ENCODE data around the gene GPSM1.

GPSM1 gene

GRCh38 chr9:136313111-136314055 is 14.0 kb upstream of the GPSM1 start:
- Histone ChIP-seq H3K27me3 (replicated peaks in 2 of 5; ENCODE audit: control insufficient read depth in 4 of 5, insufficient read depth in 5 of 5, low read length in 4 of 5) (no peaks in the 10 kb centered on the region), H3K4me3 (ENCODE audit: control insufficient read depth in 1 of 7, extremely low read depth in 1 of 7, insufficient read depth in 4 of 7, low read depth in 2 of 7, low read length in 6 of 7) (no peak overlapping the region), H3K36me3 (ENCODE audit: control insufficient read depth in 4 of 4, insufficient read depth in 4 of 4, low read length in 3 of 4) (no peaks in the 10 kb centered on the region), H3K27ac (ENCODE audit: insufficient read depth in 1 of 2, low read depth in 1 of 2, low read length in 2 of 2, poor library complexity in 1 of 2, severe bottlenecking in 2 of 2) (no peak overlapping the region), H3K4me1 (ENCODE audit: control extremely low read depth in 1 of 4, control insufficient read depth in 4 of 4, insufficient read depth in 4 of 4, low read length in 3 of 4) (peaks cover 4 to 46% (median 29%) of the 10 kb centered on the region in 4 experiments), H3K9me3 (ENCODE audit: control extremely low read depth in 1 of 5, control insufficient read depth in 4 of 5, insufficient read depth in 2 of 5, low read depth in 1 of 5, low read length in 4 of 5) (peaks cover 0 to 16% (median 3%) of the 10 kb centered on the region in 5 experiments)
- ChIA-PET CTCF (interaction anchor here (0.6 to 5.3 kb wide), 23 partner anchors 9 to 323 kb away, joined by 3 to 101 read pairs (median 5); partner anchors contain the start of genes CCDC187, DNLZ and GPSM1), POLR2A (interaction anchor here (1.1 to 2.7 kb wide), 3 partner anchors 22 to 50 kb away, joined by 3 to 8 read pairs (median 4); partner anchors contain the start of gene DNLZ)
- 91% methylated on average over 18 of the region's 18 CpGs for WGBS (ENCODE audit: insufficient coverage)
- DNase-seq, result no peak

DNA sequence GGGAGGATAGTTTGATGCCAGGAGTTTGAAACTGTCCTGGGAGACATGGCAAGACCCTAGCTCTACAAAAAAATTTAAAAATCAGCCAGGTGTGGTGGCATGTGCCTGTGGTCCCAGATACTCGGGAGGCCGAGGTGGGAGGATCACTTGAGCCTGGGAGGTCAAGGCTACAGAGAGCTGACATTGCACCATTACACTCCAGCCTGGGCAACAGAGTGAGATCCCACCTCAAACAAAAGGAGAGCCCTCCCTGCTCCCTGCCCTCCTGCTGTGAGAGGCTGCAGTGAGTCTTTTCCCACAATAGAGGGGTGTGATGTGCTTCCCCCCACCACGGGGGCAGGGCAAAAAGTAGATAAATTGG is 13.3 kb upstream of the GPSM1 start:
- no peaks in the 10 kb centered on the region for H3K36me3 ChIP-seq (ENCODE audit: control insufficient read depth in 4 of 4, insufficient read depth in 4 of 4, low read length in 3 of 4)
- H3K4me3 ChIP-seq (ENCODE audit: control insufficient read depth in 1 of 7, extremely low read depth in 1 of 7, insufficient read depth in 4 of 7, low read depth in 2 of 7, low read length in 6 of 7), result no peak overlapping the region
- no peaks in the 10 kb centered on the region for H3K27me3 ChIP-seq (replicated peaks in 2 of 5; ENCODE audit: control insufficient read depth in 4 of 5, insufficient read depth in 5 of 5, low read length in 4 of 5)
- H3K27ac ChIP-seq (ENCODE audit: insufficient read depth in 1 of 2, low read depth in 1 of 2, low read length in 2 of 2, poor library complexity in 1 of 2, severe bottlenecking in 2 of 2), result no peak overlapping the region
- no peak for DNase-seq
- ChIA-PET CTCF (interaction anchor here (0.8 to 5.3 kb wide), 11 partner anchors 10 to 322 kb away, joined by 3 to 101 read pairs (median 9); partner anchors contain the start of genes CCDC187, DNLZ and GPSM1), POLR2A (interaction anchor here (2.7 kb wide), 1 partner anchor 49 kb away, joined by 8 read pairs; the partner anchor contains the start of gene DNLZ)
- peaks cover 0 to 16% (median 3%) of the 10 kb centered on the region in 5 experiments for H3K9me3 ChIP-seq (ENCODE audit: control extremely low read depth in 1 of 5, control insufficient read depth in 4 of 5, insufficient read depth in 2 of 5, low read depth in 1 of 5, low read length in 4 of 5)
- peaks cover 4 to 40% (median 26%) of the 10 kb centered on the region in 4 experiments for H3K4me1 ChIP-seq (ENCODE audit: control extremely low read depth in 1 of 4, control insufficient read depth in 4 of 4, insufficient read depth in 4 of 4, low read length in 3 of 4)
- WGBS (ENCODE audit: insufficient coverage), result 100% methylated on average over 2 of the region's 3 CpGs

GRCh38 chr9:136314944-136315343 is 12.4 kb upstream of the GPSM1 start:
- Histone ChIP-seq H3K4me3 (ENCODE audit: control insufficient read depth in 1 of 7, extremely low read depth in 1 of 7, insufficient read depth in 4 of 7, low read depth in 2 of 7, low read length in 6 of 7) (no peak overlapping the region), H3K27ac (ENCODE audit: insufficient read depth in 1 of 2, low read depth in 1 of 2, low read length in 2 of 2, poor library complexity in 1 of 2, severe bottlenecking in 2 of 2) (no peak overlapping the region), H3K4me1 (ENCODE audit: control extremely low read depth in 1 of 4, control insufficient read depth in 4 of 4, insufficient read depth in 4 of 4, low read length in 3 of 4) (peaks cover 2 to 30% (median 20%) of the 10 kb centered on the region in 4 experiments), H3K27me3 (replicated peaks in 2 of 5; ENCODE audit: control insufficient read depth in 4 of 5, insufficient read depth in 5 of 5, low read length in 4 of 5) (no peaks in the 10 kb centered on the region), H3K36me3 (ENCODE audit: control insufficient read depth in 4 of 4, insufficient read depth in 4 of 4, low read length in 3 of 4) (no peaks in the 10 kb centered on the region), H3K9me3 (ENCODE audit: control extremely low read depth in 1 of 5, control insufficient read depth in 4 of 5, insufficient read depth in 2 of 5, low read depth in 1 of 5, low read length in 4 of 5) (peaks cover 0 to 16% (median 3%) of the 10 kb centered on the region in 5 experiments)
- 100% methylated on average over 1 of the region's 4 CpGs for WGBS (ENCODE audit: insufficient coverage)
- DNase-seq, result no peak
- ChIA-PET CTCF (interaction anchor here (3.8 to 5.3 kb wide), 2 partner anchors 10 to 56 kb away, joined by 26 to 101 read pairs; partner anchors contain the start of gene GPSM1), POLR2A (no interaction called here)

GRCh38 chr9:136316271-136316751 is 11.0 kb upstream of the GPSM1 start:
- ChIA-PET CTCF (interaction anchor here (0.7 to 1.0 kb wide), 3 partner anchors 8 to 83 kb away, joined by 3 to 4 read pairs (median 3); no protein-coding TSS in a partner anchor), POLR2A (no interaction called here)
- no peak for DNase-seq
- H3K9me3 ChIP-seq (ENCODE audit: control extremely low read depth in 1 of 5, control insufficient read depth in 4 of 5, insufficient read depth in 2 of 5, low read depth in 1 of 5, low read length in 4 of 5), result peaks cover 0 to 16% (median 3%) of the 10 kb centered on the region in 5 experiments
- H3K4me1 ChIP-seq (ENCODE audit: control extremely low read depth in 1 of 4, control insufficient read depth in 4 of 4, insufficient read depth in 4 of 4, low read length in 3 of 4), result peaks cover 0 to 17% (median 11%) of the 10 kb centered on the region in 4 experiments
- H3K27ac ChIP-seq (ENCODE audit: insufficient read depth in 1 of 2, low read depth in 1 of 2, low read length in 2 of 2, poor library complexity in 1 of 2, severe bottlenecking in 2 of 2), result no peak overlapping the region
- WGBS (ENCODE audit: insufficient coverage), result 100% methylated on average over 10 of the region's 23 CpGs
- no peak overlapping the region for H3K4me3 ChIP-seq (ENCODE audit: control insufficient read depth in 1 of 7, extremely low read depth in 1 of 7, insufficient read depth in 4 of 7, low read depth in 2 of 7, low read length in 6 of 7)
- no peaks in the 10 kb centered on the region for H3K27me3 ChIP-seq (replicated peaks in 2 of 5; ENCODE audit: control insufficient read depth in 4 of 5, insufficient read depth in 5 of 5, low read length in 4 of 5)
- H3K36me3 ChIP-seq (ENCODE audit: control insufficient read depth in 4 of 4, insufficient read depth in 4 of 4, low read length in 3 of 4), result no peaks in the 10 kb centered on the region

GRCh38 chr9:136316896-136317676 is 10.3 kb upstream of the GPSM1 start:
- Histone ChIP-seq H3K4me1 (ENCODE audit: control extremely low read depth in 1 of 4, control insufficient read depth in 4 of 4, insufficient read depth in 4 of 4, low read length in 3 of 4) (peaks cover 0 to 10% (median 4%) of the 10 kb centered on the region in 4 experiments), H3K36me3 (ENCODE audit: control insufficient read depth in 4 of 4, insufficient read depth in 4 of 4, low read length in 3 of 4) (no peaks in the 10 kb centered on the region), H3K9me3 (ENCODE audit: control extremely low read depth in 1 of 5, control insufficient read depth in 4 of 5, insufficient read depth in 2 of 5, low read depth in 1 of 5, low read length in 4 of 5) (peaks cover 0 to 16% (median 3%) of the 10 kb centered on the region in 5 experiments), H3K27ac (ENCODE audit: insufficient read depth in 1 of 2, low read depth in 1 of 2, low read length in 2 of 2, poor library complexity in 1 of 2, severe bottlenecking in 2 of 2) (no peak overlapping the region), H3K27me3 (replicated peaks in 2 of 5; ENCODE audit: control insufficient read depth in 4 of 5, insufficient read depth in 5 of 5, low read length in 4 of 5) (no peaks in the 10 kb centered on the region), H3K4me3 (ENCODE audit: control insufficient read depth in 1 of 7, extremely low read depth in 1 of 7, insufficient read depth in 4 of 7, low read depth in 2 of 7, low read length in 6 of 7) (no peak overlapping the region)
- DNase-seq, result no peak
- ChIA-PET CTCF (no interaction called here), POLR2A (no interaction called here)
- WGBS (ENCODE audit: insufficient coverage), result 98% methylated on average over 13 of the region's 13 CpGs

DNA sequence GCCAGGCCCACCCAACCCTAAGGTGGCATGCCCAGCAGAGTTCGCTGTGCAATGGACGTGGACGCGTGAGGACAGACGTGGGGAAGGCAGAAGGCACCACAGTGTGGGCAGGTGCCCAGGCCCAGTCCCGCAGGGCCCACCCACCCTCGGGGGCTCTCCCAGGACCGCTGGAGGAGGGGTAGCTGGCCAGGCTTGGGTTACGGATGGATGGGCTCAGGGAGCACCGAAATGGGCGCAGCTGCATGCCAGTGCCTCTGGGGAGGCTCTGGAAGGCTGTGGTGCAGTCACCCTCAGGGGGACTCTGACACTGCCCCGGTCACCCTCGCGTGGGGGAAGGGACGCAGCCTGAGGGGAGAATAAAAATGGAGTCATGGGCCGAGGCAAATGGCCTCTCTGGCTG is 9.6 kb upstream of the GPSM1 start:
- POLR2A ChIA-PET, result no interaction called here
- H3K4me1 ChIP-seq (ENCODE audit: control extremely low read depth in 1 of 4, control insufficient read depth in 4 of 4, insufficient read depth in 4 of 4, low read length in 3 of 4), result peaks cover 0 to 12% (median 4%) of the 10 kb centered on the region in 4 experiments
- no peaks in the 10 kb centered on the region for H3K36me3 ChIP-seq (ENCODE audit: control insufficient read depth in 4 of 4, insufficient read depth in 4 of 4, low read length in 3 of 4)
- no peak overlapping the region for H3K27ac ChIP-seq (ENCODE audit: insufficient read depth in 1 of 2, low read depth in 1 of 2, low read length in 2 of 2, poor library complexity in 1 of 2, severe bottlenecking in 2 of 2)
- H3K4me3 ChIP-seq (ENCODE audit: control insufficient read depth in 1 of 7, extremely low read depth in 1 of 7, insufficient read depth in 4 of 7, low read depth in 2 of 7, low read length in 6 of 7), result no peak overlapping the region
- no peaks in the 10 kb centered on the region for H3K27me3 ChIP-seq (replicated peaks in 2 of 5; ENCODE audit: control insufficient read depth in 4 of 5, insufficient read depth in 5 of 5, low read length in 4 of 5)
- CTCF ChIA-PET, result interaction anchor here (1.1 kb wide), 1 partner anchor 42 kb away, joined by 3 read pairs; no protein-coding TSS in a partner anchor
- WGBS (ENCODE audit: insufficient coverage), result 96% methylated on average over 11 of the region's 16 CpGs
- peaks cover 0 to 16% (median 3%) of the 10 kb centered on the region in 5 experiments for H3K9me3 ChIP-seq (ENCODE audit: control extremely low read depth in 1 of 5, control insufficient read depth in 4 of 5, insufficient read depth in 2 of 5, low read depth in 1 of 5, low read length in 4 of 5)
- no peak for DNase-seq
